DMS114 treated with DMSO at 0.1 percent for 48 hours (cell line): Measurements from ENCODE around the gene DGKG.

Source experiments
- DNase-seq: peaks from one replicate; lab custom pipeline; 2025; ENCODE audit not compliant: unreplicated experiment; lab: John Stamatoyannopoulos, UW

DGKG gene

GRCh38 chr3:186151077-186151971 lies 210.7 kb downstream of the DGKG start:
- DNase-seq = no peak

- no peak for DNase-seq
These were observed 211.8 kb downstream of the DGKG start for GRCh38 chr3:186150041-186150830.

GRCh38 chr3:186149319-186149960 lies 212.6 kb downstream of the DGKG start:
- no peak for DNase-seq

- no peak for DNase-seq
These were observed 217.8 kb downstream of the DGKG start for GRCh38 chr3:186144257-186144656.

- DNase-seq = no peak
These were observed 218.8 kb downstream of the DGKG start for GRCh38 chr3:186143250-186143649.

- no peak for DNase-seq
These were observed 219.6 kb downstream of the DGKG start for GRCh38 chr3:186142393-186142932.

GRCh38 chr3:186141790-186142189 lies 220.2 kb downstream of the DGKG start:
- no peak for DNase-seq

GRCh38 chr3:186138272-186138981 lies 223.6 kb downstream of the DGKG start:
- DNase-seq = no peak

- DNase-seq = no peak
These were observed 224.9 kb downstream of the DGKG start for GRCh38 chr3:186137051-186137685.

- no peak for DNase-seq
These were observed 228.1 kb downstream of the DGKG start for GRCh38 chr3:186133980-186134379.

- no peak for DNase-seq
These were observed 229.5 kb downstream of the DGKG start for GRCh38 chr3:186132487-186132886.

GRCh38 chr3:186129206-186129605 lies 232.8 kb downstream of the DGKG start:
- DNase-seq = no peak

- no peak for DNase-seq
These were observed 233.9 kb downstream of the DGKG start for GRCh38 chr3:186128158-186128557.

- no peak for DNase-seq
These were observed 234.6 kb downstream of the DGKG start for GRCh38 chr3:186127463-186127862.

- DNase-seq = no peak
These were observed 236.9 kb downstream of the DGKG start for GRCh38 chr3:186125118-186125517.

GRCh38 chr3:186124592-186124991 lies 237.4 kb downstream of the DGKG start:
- no peak for DNase-seq

- DNase-seq = no peak
These were observed 239.0 kb downstream of the DGKG start for GRCh38 chr3:186123012-186123411.

GRCh38 chr3:186121968-186122367 lies 240.1 kb downstream of the DGKG start:
- DNase-seq = no peak

- DNase-seq = no peak
These were observed 240.8 kb downstream of the DGKG start for GRCh38 chr3:186121278-186121677.

GRCh38 chr3:186119499-186119898 lies 242.5 kb downstream of the DGKG start:
- no peak for DNase-seq
